A673 (cell line): ENCODE measurements around the gene RGCC.

ENCODE experiments used
- CTCF ChIP-seq: fragments of 300-800, 200-600 bp; sonication (generic); conservative IDR thresholded peaks from 2 replicates; pipeline ENCODE4 v1.5.1; 2017; ENCODE audit warnings: low read depth, mild to moderate bottlenecking, antibody characterized with exemption, low read length, moderate library complexity, mixed read lengths
- EZH2 ChIP-seq: fragments of 200-600 bp; sonication (generic); IDR thresholded peaks from 2 replicates; pipeline ENCODE4 v1.6.1; 2017; ENCODE audit warnings: borderline replicate concordance, low read depth, mild to moderate bottlenecking, mixed read lengths, antibody characterized with exemption, low read length; ENCODE audit not compliant: poor library complexity, severe bottlenecking

GRCh38 chr13:41496420-41497234, 39.3 kb downstream of the RGCC start:
- TF ChIP-seq CTCF = no peak
- no peak for TF ChIP-seq EZH2
